DND-41 (cell line): ENCODE data around the gene WIPF3.

Experiments used
- ATAC-seq: fragments of 200-7000 bp; cut with Tn5 transposase; 3 replicates; pipeline ENCODE4 v1.9.1; 2021; ENCODE audit warnings: low read depth; ENCODE audit not compliant: insufficient read depth
- DNase-seq: peaks from one replicate; pipeline ENCODE4 v3.0.0-alpha.2; 2020
- H2AFZ ChIP-seq: 2 replicates; pipeline ENCODE4 v1.6.0; 2012; ENCODE audit warnings: low read depth, low read length
- H3K27ac ChIP-seq: 2 replicates; pipeline ENCODE4 v1.5.1; 2012; ENCODE audit warnings: low read length, inconsistent platforms
- H3K27me3 ChIP-seq: fragments of 200-600 bp; sonication (generic); 2 replicates; pipeline ENCODE4 v1.6.0; 2012; ENCODE audit warnings: low read length, mild to moderate bottlenecking, inconsistent platforms; ENCODE audit not compliant: insufficient read depth, poor library complexity
- H3K36me3 ChIP-seq: 2 replicates; pipeline ENCODE4 v1.5.1; 2012; ENCODE audit warnings: low read length, inconsistent platforms; ENCODE audit not compliant: insufficient read depth
- H3K4me1 ChIP-seq: 2 replicates; pipeline ENCODE4 v1.5.1; 2012; ENCODE audit warnings: mild to moderate bottlenecking, low read length; ENCODE audit not compliant: insufficient read depth
- H3K4me2 ChIP-seq: 2 replicates; pipeline ENCODE4 v1.6.0; 2012; ENCODE audit warnings: mild to moderate bottlenecking, moderate library complexity, low read length, inconsistent platforms; ENCODE audit not compliant: insufficient read depth
- H3K4me3 ChIP-seq, 2 experiments: fragments of 200-600 bp in 1 of 2; shearing (Covaris generic) in 1 of 2; 2 replicates each; pipeline ENCODE4 v1.5.1; 2012 to 2016; ENCODE audit warnings: inconsistent platforms in 2 of 2, low read length in 2 of 2, mild to moderate bottlenecking in 2 of 2, low read depth in 1 of 2, moderate library complexity in 1 of 2
- H3K79me2 ChIP-seq: 2 replicates; pipeline ENCODE4 v1.6.0; 2012; ENCODE audit warnings: low read length, inconsistent platforms; ENCODE audit not compliant: insufficient read depth
- H3K9ac ChIP-seq: 2 replicates; pipeline ENCODE4 v1.6.0; 2012; ENCODE audit warnings: low read depth, mild to moderate bottlenecking, inconsistent platforms, low read length, moderate library complexity
- H3K9me3 ChIP-seq: 2 replicates; pipeline ENCODE4 v1.5.1; 2012; ENCODE audit warnings: low read length, moderate library complexity, mild to moderate bottlenecking, inconsistent platforms; ENCODE audit not compliant: insufficient read depth, severe bottlenecking
- H4K20me1 ChIP-seq: 2 replicates; pipeline ENCODE4 v1.6.0; 2012; ENCODE audit warnings: low read length; ENCODE audit not compliant: insufficient read depth
- EZH2 ChIP-seq: IDR thresholded peaks from 3 replicates; pipeline ENCODE4 v1.6.1; 2012; ENCODE audit warnings: borderline replicate concordance, low read depth, mild to moderate bottlenecking, moderate library complexity, low read length, inconsistent platforms; ENCODE audit not compliant: severe bottlenecking
- TF ChIP-seq, protein P1 (sequence below): IDR thresholded peaks from 2 replicates; pipeline ENCODE4 v1.5.1; 2012; ENCODE audit warnings: borderline replicate concordance, low read length, moderate library complexity, mild to moderate bottlenecking; ENCODE audit not compliant: poor library complexity, severe bottlenecking; ENCODE audit errors: extremely low read depth

Gene WIPF3

DNA sequence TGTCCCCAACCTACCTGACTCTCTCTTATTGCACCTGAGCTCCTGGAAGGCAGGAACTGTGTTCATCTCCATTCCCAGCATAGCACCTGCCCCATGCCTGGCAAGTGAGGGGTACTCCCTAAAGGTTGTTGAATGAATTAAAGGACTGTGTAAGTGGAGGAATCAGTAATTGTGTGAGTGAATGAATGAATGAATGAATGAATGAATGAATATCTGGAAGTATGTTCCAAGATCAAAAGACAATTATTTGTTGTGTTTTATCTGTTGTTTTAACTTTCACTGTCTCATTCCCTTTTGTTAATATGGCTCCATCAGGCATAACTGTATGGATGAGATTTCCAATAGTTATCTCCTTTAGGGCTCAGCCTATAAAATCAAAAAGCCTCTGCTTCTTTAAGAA is 4.0 kb downstream of the WIPF3 start:
- H3K27ac ChIP-seq, result no peak overlapping the region
- no peaks in the 10 kb centered on the region for H3K9me3 ChIP-seq
- H3K36me3 ChIP-seq, result no peaks in the 10 kb centered on the region
- peaks cover 24% of the 10 kb centered on the region for H3K27me3 ChIP-seq
- H3K4me1 ChIP-seq, result no peaks in the 10 kb centered on the region
- H3K9ac ChIP-seq, result no peak overlapping the region
- H4K20me1 ChIP-seq, result no peaks in the 10 kb centered on the region
- no peak overlapping the region for H2AFZ ChIP-seq
- no peak for ATAC-seq
- TF ChIP-seq EZH2, result no peak
- TF ChIP-seq, protein P1, sequence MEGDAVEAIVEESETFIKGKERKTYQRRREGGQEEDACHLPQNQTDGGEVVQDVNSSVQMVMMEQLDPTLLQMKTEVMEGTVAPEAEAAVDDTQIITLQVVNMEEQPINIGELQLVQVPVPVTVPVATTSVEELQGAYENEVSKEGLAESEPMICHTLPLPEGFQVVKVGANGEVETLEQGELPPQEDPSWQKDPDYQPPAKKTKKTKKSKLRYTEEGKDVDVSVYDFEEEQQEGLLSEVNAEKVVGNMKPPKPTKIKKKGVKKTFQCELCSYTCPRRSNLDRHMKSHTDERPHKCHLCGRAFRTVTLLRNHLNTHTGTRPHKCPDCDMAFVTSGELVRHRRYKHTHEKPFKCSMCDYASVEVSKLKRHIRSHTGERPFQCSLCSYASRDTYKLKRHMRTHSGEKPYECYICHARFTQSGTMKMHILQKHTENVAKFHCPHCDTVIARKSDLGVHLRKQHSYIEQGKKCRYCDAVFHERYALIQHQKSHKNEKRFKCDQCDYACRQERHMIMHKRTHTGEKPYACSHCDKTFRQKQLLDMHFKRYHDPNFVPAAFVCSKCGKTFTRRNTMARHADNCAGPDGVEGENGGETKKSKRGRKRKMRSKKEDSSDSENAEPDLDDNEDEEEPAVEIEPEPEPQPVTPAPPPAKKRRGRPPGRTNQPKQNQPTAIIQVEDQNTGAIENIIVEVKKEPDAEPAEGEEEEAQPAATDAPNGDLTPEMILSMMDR, result no peak
- no peaks in the 10 kb centered on the region for H3K79me2 ChIP-seq
- H3K4me2 ChIP-seq, result no peak overlapping the region
- no peak for DNase-seq
- H3K4me3 ChIP-seq, result no peak overlapping the region

- Histone ChIP-seq H3K4me3 (no peak overlapping the region), H4K20me1 (no peaks in the 10 kb centered on the region), H2AFZ (no peak overlapping the region), H3K27ac (no peak overlapping the region), H3K36me3 (no peaks in the 10 kb centered on the region), H3K79me2 (no peaks in the 10 kb centered on the region), H3K9ac (no peak overlapping the region), H3K27me3 (peaks cover 24% of the 10 kb centered on the region), H3K4me1 (no peaks in the 10 kb centered on the region), H3K9me3 (no peaks in the 10 kb centered on the region), H3K4me2 (no peak overlapping the region)
- no peak for DNase-seq
- ATAC-seq, result no peak
- TF ChIP-seq EZH2, result no peak
- TF ChIP-seq, protein P1, result no peak
These were observed 4.6 kb downstream of the WIPF3 start for GRCh38 chr7:29810813-29811482.

DNA sequence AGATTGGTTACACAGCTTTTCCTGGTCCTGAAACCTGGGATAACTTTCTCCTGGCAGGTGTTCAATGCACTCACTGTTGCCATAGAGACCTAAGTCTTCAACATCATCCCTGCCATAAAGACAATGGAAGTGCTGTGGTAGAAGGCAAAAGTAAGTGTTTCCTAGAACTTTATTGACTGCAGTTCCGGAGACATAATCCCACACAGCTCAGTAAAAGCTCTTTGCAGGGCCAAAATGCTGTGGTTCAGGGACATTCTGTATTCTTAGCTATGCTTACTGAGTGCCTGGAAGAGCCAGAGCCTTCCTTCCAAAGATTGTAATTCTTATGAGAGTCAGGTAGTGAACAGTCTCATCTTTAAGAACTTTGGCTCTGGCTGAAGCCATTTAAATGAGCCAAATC is 5.3 kb downstream of the WIPF3 start:
- no peak overlapping the region for H3K4me2 ChIP-seq
- DNase-seq (no peak), ATAC-seq (no peak)
- H3K9me3 ChIP-seq, result no peaks in the 10 kb centered on the region
- H4K20me1 ChIP-seq, result no peaks in the 10 kb centered on the region
- H3K36me3 ChIP-seq, result no peaks in the 10 kb centered on the region
- no peak overlapping the region for H3K4me3 ChIP-seq
- peaks cover 24% of the 10 kb centered on the region for H3K27me3 ChIP-seq
- no peak overlapping the region for H3K27ac ChIP-seq
- no peak overlapping the region for H3K9ac ChIP-seq
- no peaks in the 10 kb centered on the region for H3K4me1 ChIP-seq
- no peak overlapping the region for H2AFZ ChIP-seq
- H3K79me2 ChIP-seq, result no peaks in the 10 kb centered on the region
- TF ChIP-seq, protein P1, result no peak
- no peak for TF ChIP-seq EZH2
